LNCaP clone FGC (cell line): ENCODE results near the gene EGFLAM.

ENCODE experiments used
- DNase-seq: peaks from one replicate; pipeline ENCODE4 v3.0.0-alpha.2; 2011; ENCODE audit warnings: low read depth
- H3K4me3 ChIP-seq: 2 replicates; pipeline ENCODE4 v1.5.1; 2011; ENCODE audit warnings: mild to moderate bottlenecking, low read depth, low read length, control low read depth
- CTCF ChIP-seq: IDR thresholded peaks from 2 replicates; pipeline ENCODE4 v1.5.1; 2012; ENCODE audit warnings: mild to moderate bottlenecking; ENCODE audit not compliant: control insufficient read depth, insufficient read depth; ENCODE audit errors: extremely low read depth

The EGFLAM gene

DNA sequence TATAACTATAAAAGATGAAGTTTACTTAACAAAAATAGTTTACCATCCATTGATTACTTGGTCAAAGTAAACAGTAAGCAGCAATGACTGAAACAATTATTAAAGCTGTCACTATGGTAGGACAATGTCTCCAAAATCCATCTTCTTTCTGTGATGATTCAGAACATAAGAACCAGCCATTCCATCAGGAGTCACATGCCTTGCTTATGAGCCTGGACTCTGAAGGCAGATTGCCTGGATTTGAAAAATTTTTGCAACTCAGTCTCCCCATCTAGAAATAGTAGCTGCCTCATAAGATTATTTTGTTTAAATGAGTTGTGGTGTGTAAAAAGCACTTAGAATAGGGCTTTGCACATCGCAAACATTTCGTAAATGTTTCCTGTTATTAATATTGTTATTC lies 161.9 kb downstream of the EGFLAM start:
- no peak for DNase-seq
- no peak for TF ChIP-seq CTCF
- H3K4me3 ChIP-seq, result no peak overlapping the region

DNA sequence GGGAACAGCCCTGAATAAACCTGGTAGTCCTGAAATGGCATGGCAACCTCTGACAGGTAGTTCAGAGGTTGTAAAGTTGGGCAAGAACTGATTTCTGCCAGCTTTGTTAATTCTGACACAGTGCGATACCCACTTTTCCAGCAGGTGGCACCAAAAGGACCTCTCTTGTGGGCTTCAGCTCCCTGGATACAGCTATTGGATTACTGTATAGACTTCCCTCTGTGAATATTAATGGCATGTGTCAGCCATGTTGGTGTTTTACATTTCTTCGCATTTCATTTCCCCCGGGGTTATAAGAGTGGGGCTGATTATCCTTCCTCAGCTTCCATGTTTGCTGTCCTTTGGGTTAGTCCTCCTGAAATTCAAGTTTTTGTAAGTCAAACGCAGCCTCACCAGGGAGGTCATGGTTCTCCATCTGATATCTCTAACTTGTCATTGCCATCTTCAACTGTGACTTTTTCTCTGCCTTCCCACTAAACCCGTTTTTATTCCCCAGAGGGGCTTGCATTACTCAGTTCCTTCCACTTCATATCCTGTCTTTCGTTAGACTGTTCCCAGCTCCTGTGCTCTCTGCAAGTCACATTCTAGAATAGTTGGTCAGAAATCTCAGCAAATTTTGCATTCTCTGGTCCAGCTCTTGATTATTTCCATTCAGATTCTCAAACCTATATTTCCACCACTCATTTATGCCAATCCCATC lies 162.5 kb downstream of the EGFLAM start:
- H3K4me3 ChIP-seq, result no peak overlapping the region
- TF ChIP-seq CTCF, result peak; percentile 86
- DNase-seq, result peak; percentile 61

DNA sequence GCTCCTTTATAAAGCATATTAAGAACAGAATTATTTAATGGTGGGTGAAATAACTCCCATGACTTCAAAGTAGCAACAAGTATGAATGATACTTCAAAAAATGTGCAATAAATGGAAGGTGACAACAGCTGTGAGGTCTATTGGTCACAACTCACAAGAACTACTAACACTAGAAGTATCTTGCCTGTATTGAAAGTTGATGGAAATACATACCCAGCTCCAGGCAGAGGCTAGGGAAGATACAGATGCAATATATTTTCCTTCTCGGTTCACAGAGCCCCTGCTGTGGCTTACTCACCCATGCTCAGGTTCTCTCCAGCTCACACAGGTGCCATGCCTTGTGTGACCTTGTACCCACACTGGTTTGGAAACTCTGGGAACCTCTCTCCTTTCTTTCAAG lies 164.3 kb downstream of the EGFLAM start:
- no peak for DNase-seq
- no peak for TF ChIP-seq CTCF
- H3K4me3 ChIP-seq, result no peak overlapping the region

GRCh38 chr5:38423276-38424147 lies 165.2 kb downstream of the EGFLAM start:
- TF ChIP-seq CTCF, result no peak
- no peak overlapping the region for H3K4me3 ChIP-seq
- no peak for DNase-seq

- TF ChIP-seq CTCF, result no peak
- no peak for DNase-seq
- no peak overlapping the region for H3K4me3 ChIP-seq
These were observed 166.0 kb downstream of the EGFLAM start for GRCh38 chr5:38424148-38425060.

GRCh38 chr5:38426490-38426889 lies 168.1 kb downstream of the EGFLAM start:
- no peak for TF ChIP-seq CTCF
- no peak for DNase-seq
- H3K4me3 ChIP-seq, result no peak overlapping the region
